Duodenal mucosa (tissue), 2 donors: ENCODE measurements around the gene IP6K3.

Source experiments
- H3K27ac ChIP-seq: one replicate; pipeline ENCODE4 v1.7.0; 2013; ENCODE audit warnings: low read depth, low read length
- H3K27me3 ChIP-seq, 2 donors: one replicate each; pipeline ENCODE4 v1.7.0; 2013; ENCODE audit warnings: low read length in 2 of 2, control low read depth in 1 of 2; ENCODE audit not compliant: insufficient read depth in 2 of 2, control insufficient read depth in 1 of 2
- H3K36me3 ChIP-seq, 2 donors: one replicate each; pipeline ENCODE4 v1.7.0; 2013; ENCODE audit warnings: low read length in 2 of 2, control low read depth in 1 of 2; ENCODE audit not compliant: insufficient read depth in 2 of 2, control insufficient read depth in 1 of 2
- H3K4me1 ChIP-seq, 2 donors: one replicate each; pipeline ENCODE4 v1.7.0; 2013; ENCODE audit warnings: low read length in 2 of 2, control low read depth in 1 of 2; ENCODE audit not compliant: insufficient read depth in 2 of 2, control insufficient read depth in 1 of 2
- H3K4me3 ChIP-seq, 2 donors: one replicate each; pipeline ENCODE4 v1.7.0; 2013; ENCODE audit warnings: low read length in 2 of 2, low read depth in 1 of 2
- H3K9ac ChIP-seq, 2 donors: one replicate each; pipeline ENCODE4 v1.7.0; 2013; ENCODE audit warnings: low read length in 2 of 2, low read depth in 1 of 2
- H3K9me3 ChIP-seq, 2 donors: one replicate each; pipeline ENCODE4 v1.7.0; 2013; ENCODE audit warnings: low read length in 2 of 2, control low read depth in 1 of 2; ENCODE audit not compliant: control insufficient read depth in 1 of 2

The IP6K3 gene

GRCh38 chr6:33751771-33752645 lies 5.3 kb upstream of the IP6K3 start:
- no peaks in the 10 kb centered on the region for H3K36me3 ChIP-seq
- H3K9me3 ChIP-seq, result no peaks in the 10 kb centered on the region
- H3K27ac ChIP-seq, result no peak overlapping the region
- no peaks in the 10 kb centered on the region for H3K27me3 ChIP-seq
- no peaks in the 10 kb centered on the region for H3K4me1 ChIP-seq
- no peak overlapping the region for H3K4me3 ChIP-seq
- H3K9ac ChIP-seq, result no peak overlapping the region

- H3K36me3 ChIP-seq, result no peaks in the 10 kb centered on the region
- no peak overlapping the region for H3K4me3 ChIP-seq
- H3K9me3 ChIP-seq, result no peaks in the 10 kb centered on the region
- no peak overlapping the region for H3K27ac ChIP-seq
- no peaks in the 10 kb centered on the region for H3K27me3 ChIP-seq
- no peak overlapping the region for H3K9ac ChIP-seq
- peaks cover 0 to 5% of the 10 kb centered on the region in 2 donors for H3K4me1 ChIP-seq
Observed at GRCh38 chr6:33750244-33750991, 3.7 kb upstream of the IP6K3 start.

- Histone ChIP-seq H3K9ac (no peak overlapping the region), H3K4me1 (peaks cover 3 to 14% of the 10 kb centered on the region in 2 donors), H3K27me3 (no peaks in the 10 kb centered on the region), H3K27ac (no peak overlapping the region), H3K4me3 (no peak overlapping the region), H3K9me3 (no peaks in the 10 kb centered on the region), H3K36me3 (no peaks in the 10 kb centered on the region)
Observed at GRCh38 chr6:33749401-33749800, 2.7 kb upstream of the IP6K3 start.

GRCh38 chr6:33748841-33749240 lies 2.1 kb upstream of the IP6K3 start:
- no peak overlapping the region for H3K27ac ChIP-seq
- no peaks in the 10 kb centered on the region for H3K36me3 ChIP-seq
- no peaks in the 10 kb centered on the region for H3K27me3 ChIP-seq
- no peak overlapping the region for H3K4me3 ChIP-seq
- H3K4me1 ChIP-seq, result peaks cover 8 to 20% of the 10 kb centered on the region in 2 donors
- H3K9me3 ChIP-seq, result no peaks in the 10 kb centered on the region
- H3K9ac ChIP-seq, result no peak overlapping the region

GRCh38 chr6:33747823-33748222 lies 1.1 kb upstream of the IP6K3 start:
- peaks cover 10 to 22% of the 10 kb centered on the region in 2 donors for H3K4me1 ChIP-seq
- no peak overlapping the region for H3K9ac ChIP-seq
- no peak overlapping the region for H3K27ac ChIP-seq
- no peaks in the 10 kb centered on the region for H3K27me3 ChIP-seq
- no peaks in the 10 kb centered on the region for H3K36me3 ChIP-seq
- H3K4me3 ChIP-seq, result no peak overlapping the region
- no peaks in the 10 kb centered on the region for H3K9me3 ChIP-seq

GRCh38 chr6:33746036-33746600 lies 587 bp downstream of the IP6K3 start:
- no peaks in the 10 kb centered on the region for H3K9me3 ChIP-seq
- H3K4me3 ChIP-seq, result no peak overlapping the region
- no peaks in the 10 kb centered on the region for H3K27me3 ChIP-seq
- peak overlapping the region; percentile 68 for H3K27ac ChIP-seq
- no peaks in the 10 kb centered on the region for H3K36me3 ChIP-seq
- H3K9ac ChIP-seq, result peak overlapping the region in 1 of 2 donors; percentile 39
- peaks cover 10 to 22% of the 10 kb centered on the region in 2 donors for H3K4me1 ChIP-seq

- Histone ChIP-seq H3K27ac (peak overlapping the region; percentile 68), H3K9me3 (no peaks in the 10 kb centered on the region), H3K27me3 (no peaks in the 10 kb centered on the region), H3K36me3 (no peaks in the 10 kb centered on the region), H3K9ac (peak overlapping the region in 1 of 2 donors; percentile 39), H3K4me3 (no peak overlapping the region), H3K4me1 (peaks cover 10 to 22% of the 10 kb centered on the region in 2 donors)
Observed at GRCh38 chr6:33745548-33745947, 1.2 kb downstream of the IP6K3 start.

- Histone ChIP-seq H3K4me1 (peaks cover 10 to 22% of the 10 kb centered on the region in 2 donors), H3K27me3 (no peaks in the 10 kb centered on the region), H3K9ac (peak overlapping the region in 1 of 2 donors; percentile 39), H3K9me3 (no peaks in the 10 kb centered on the region), H3K36me3 (no peaks in the 10 kb centered on the region), H3K27ac (peak overlapping the region; percentile 20), H3K4me3 (no peak overlapping the region)
Observed at GRCh38 chr6:33744895-33745546, 1.7 kb downstream of the IP6K3 start.

GRCh38 chr6:33744001-33744848 lies 2.5 kb downstream of the IP6K3 start:
- Histone ChIP-seq H3K4me3 (peak overlapping the region in 1 of 2 donors; percentile 47), H3K9me3 (no peaks in the 10 kb centered on the region), H3K27me3 (no peaks in the 10 kb centered on the region), H3K4me1 (peaks cover 10 to 26% of the 10 kb centered on the region in 2 donors), H3K9ac (no peak overlapping the region), H3K36me3 (no peaks in the 10 kb centered on the region), H3K27ac (no peak overlapping the region)
